Fibroblast of pulmonary artery (primary cell): Measurements from ENCODE around the gene ENPP3.

ENCODE experiments used
- DNase-seq: peaks from one replicate; pipeline ENCODE4 v3.0.0-alpha.2; 2010; ENCODE audit warnings: low read depth
- H3K4me3 ChIP-seq: replicated peaks from 2 replicates; pipeline ENCODE4 v1.5.1; 2011; ENCODE audit warnings: low read depth, mild to moderate bottlenecking, control low read depth, low read length, moderate library complexity
- CTCF ChIP-seq: IDR thresholded peaks from 2 replicates; pipeline ENCODE4 v1.5.1; 2011; ENCODE audit warnings: mild to moderate bottlenecking, control low read depth, low read length, inconsistent platforms; ENCODE audit errors: missing control alignments

The ENPP3 gene

GRCh38 chr6:131651782-131652181 lies 14.7 kb downstream of the ENPP3 start:
- no peak for TF ChIP-seq CTCF
- DNase-seq: no peak
- no peak overlapping the region for H3K4me3 ChIP-seq

GRCh38 chr6:131652472-131652871 lies 15.4 kb downstream of the ENPP3 start:
- TF ChIP-seq CTCF: no peak

GRCh38 chr6:131654326-131654725 lies 17.2 kb downstream of the ENPP3 start:
- TF ChIP-seq CTCF: no peak
- no peak for DNase-seq
- no peak overlapping the region for H3K4me3 ChIP-seq

More at GRCh38 chr6:131652472-131652871, 15.4 kb downstream of the ENPP3 start:
- H3K4me3 ChIP-seq: no peak overlapping the region
- no peak for DNase-seq

- TF ChIP-seq CTCF: no peak
Observed at GRCh38 chr6:131655387-131655786, 18.3 kb downstream of the ENPP3 start.

GRCh38 chr6:131655951-131656350 lies 18.8 kb downstream of the ENPP3 start:
- no peak for DNase-seq
- TF ChIP-seq CTCF: no peak

More at GRCh38 chr6:131655387-131655786, 18.3 kb downstream of the ENPP3 start:
- DNase-seq: no peak
- H3K4me3 ChIP-seq: no peak overlapping the region

GRCh38 chr6:131656667-131657066 lies 19.6 kb downstream of the ENPP3 start:
- no peak overlapping the region for H3K4me3 ChIP-seq
- no peak for DNase-seq
- TF ChIP-seq CTCF: no peak

More at GRCh38 chr6:131655951-131656350, 18.8 kb downstream of the ENPP3 start:
- no peak overlapping the region for H3K4me3 ChIP-seq

- DNase-seq: no peak
- TF ChIP-seq CTCF: no peak
- H3K4me3 ChIP-seq: no peak overlapping the region
Observed at GRCh38 chr6:131657222-131657621, 20.1 kb downstream of the ENPP3 start.
